ENCODE measurements around the gene HPCAL1.

The HPCAL1 gene

DNA sequence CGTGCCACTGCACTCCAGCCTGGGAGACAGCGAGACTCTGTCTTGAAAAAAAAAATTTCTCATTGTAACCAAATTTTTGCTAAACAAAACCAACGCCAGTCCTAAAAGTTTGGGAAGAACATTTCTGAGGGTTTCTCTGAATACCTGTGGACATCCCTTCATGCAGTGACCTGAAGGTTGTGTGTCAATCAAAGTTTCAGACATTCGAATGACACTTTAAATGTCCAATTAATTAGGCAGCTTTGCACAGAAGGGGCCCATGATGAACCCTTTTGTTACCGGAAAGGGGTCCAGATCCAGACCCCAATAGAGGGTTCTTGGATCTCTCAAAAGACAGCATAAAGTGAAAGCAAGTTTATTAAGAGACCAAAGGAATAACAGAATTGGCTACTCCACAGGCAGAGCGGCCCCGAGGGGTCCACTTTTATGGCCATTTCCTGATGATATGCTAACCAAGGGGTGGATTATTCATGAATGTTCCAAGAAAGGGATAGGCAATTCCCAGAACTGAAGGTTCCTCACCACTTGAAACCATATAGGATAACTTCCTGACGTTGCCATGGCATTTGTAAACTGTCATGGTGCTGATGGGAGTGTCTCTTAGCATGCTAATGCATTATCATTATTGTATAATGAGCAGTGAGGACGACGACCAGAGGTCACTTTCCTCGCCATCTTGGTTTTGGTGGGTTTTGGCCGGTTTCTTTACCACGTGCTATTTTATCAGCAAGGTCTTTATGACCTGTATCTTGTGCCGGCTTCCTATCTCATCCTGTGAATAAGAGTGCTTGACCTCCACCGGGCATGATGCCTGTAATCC lies 27.5 kb upstream of the HPCAL1 start:
- H3K9me3 ChIP-seq = no peaks in the 10 kb centered on the region
- no peak for DNase-seq (ENCODE audit: low spot score in 2 of 2)
- no peaks in the 10 kb centered on the region for H3K27me3 ChIP-seq (ENCODE audit: low read depth)
- H3K36me3 ChIP-seq (replicated peaks) = no peaks in the 10 kb centered on the region
- H3K4me1 ChIP-seq = no peaks in the 10 kb centered on the region
- H3K4me3 ChIP-seq = no peak overlapping the region
- in situ Hi-C loops (cut with MboI; ENCODE audit: low sequenced_read_pairs) = no loop called here

- Histone ChIP-seq H3K36me3 (replicated peaks) (no peaks in the 10 kb centered on the region), H3K27me3 (ENCODE audit: low read depth) (no peaks in the 10 kb centered on the region), H3K4me1 (no peaks in the 10 kb centered on the region), H3K9me3 (no peaks in the 10 kb centered on the region), H3K4me3 (no peak overlapping the region)
- DNase-seq (ENCODE audit: low spot score in 2 of 2) = no peak
- in situ Hi-C loops (cut with MboI; ENCODE audit: low sequenced_read_pairs) = no loop called here
These were observed 26.0 kb upstream of the HPCAL1 start for GRCh38 chr2:10276481-10277292.

GRCh38 chr2:10277293-10278028 lies 25.2 kb upstream of the HPCAL1 start:
- Histone ChIP-seq H3K36me3 (replicated peaks) (no peaks in the 10 kb centered on the region), H3K4me3 (no peak overlapping the region), H3K27me3 (ENCODE audit: low read depth) (no peaks in the 10 kb centered on the region), H3K9me3 (no peaks in the 10 kb centered on the region), H3K4me1 (no peaks in the 10 kb centered on the region)
- in situ Hi-C loops (cut with MboI; ENCODE audit: low sequenced_read_pairs) = no loop called here
- no peak for DNase-seq (ENCODE audit: low spot score in 2 of 2)

DNA sequence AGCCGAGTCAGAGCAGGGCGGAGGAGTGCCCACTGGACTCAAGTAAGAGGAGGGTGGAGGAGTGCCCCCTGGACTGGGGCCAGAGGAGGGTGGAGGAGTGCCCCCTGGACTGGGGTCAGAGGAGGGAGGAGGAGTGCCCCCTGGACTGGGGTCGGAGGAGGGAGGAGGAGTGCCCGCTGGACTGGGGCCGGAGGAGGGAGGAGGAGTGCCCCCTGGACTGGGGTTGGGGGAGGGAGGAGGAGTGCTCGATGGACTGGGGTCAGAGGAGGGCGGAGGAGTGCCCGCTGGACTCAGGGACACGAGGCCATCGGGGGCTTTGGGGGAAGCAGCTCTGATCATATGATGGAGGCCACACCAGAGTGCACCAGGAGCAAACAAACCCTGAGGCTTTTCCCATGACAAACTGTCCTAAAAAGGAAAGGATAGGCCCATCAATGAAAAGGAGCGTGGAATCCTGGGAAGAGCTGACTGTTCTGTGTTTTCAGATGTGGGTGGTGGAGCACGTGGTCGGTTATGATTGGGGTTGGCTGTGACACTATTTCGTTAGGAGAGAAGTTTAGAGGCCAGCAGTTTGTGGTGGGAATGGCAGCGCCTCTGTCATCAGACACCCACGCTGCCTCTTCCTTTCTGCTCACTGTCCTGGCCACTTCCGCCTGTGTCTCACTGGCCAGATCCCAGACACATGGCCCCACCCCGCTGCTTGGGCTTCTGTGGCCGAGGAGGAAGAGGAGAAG lies 24.5 kb upstream of the HPCAL1 start:
- in situ Hi-C loops (cut with MboI; ENCODE audit: low sequenced_read_pairs) = no loop called here

DNA sequence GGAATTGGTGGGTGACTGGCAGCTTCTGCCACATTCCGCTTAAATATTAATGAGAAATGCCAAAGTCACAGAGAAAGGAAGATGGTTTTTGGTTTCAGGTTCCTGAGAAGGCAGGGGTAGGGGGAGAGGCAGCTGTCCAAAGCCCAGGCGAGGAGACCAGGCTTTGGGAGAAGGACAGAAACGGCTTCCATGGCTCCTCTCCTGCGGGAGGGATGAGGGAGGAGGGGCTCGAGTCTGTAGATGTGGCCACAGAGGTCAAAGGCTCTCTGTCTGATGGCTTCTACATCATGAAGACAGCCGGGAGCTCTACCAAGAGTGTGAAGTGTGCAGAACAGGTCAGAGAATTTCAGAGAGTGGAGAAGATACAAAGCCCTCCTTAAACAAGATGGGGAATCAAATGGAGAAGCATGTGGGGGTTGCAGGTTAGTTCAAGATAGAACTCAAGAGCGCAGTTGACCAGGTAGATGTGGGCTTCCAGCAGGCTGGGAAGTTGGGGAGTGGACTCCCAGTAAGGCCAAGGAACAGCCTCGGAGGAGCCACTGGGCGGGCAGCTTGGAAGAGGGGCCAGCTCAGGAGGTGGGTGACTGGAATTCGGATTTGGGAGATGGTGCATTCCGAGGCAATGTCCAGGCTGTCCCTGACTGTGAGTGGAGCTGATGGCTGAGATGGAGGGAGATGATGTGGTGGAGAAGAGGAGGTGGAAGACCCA lies 23.8 kb upstream of the HPCAL1 start:
- in situ Hi-C loops (cut with MboI; ENCODE audit: low sequenced_read_pairs) = no loop called here
- no peaks in the 10 kb centered on the region for H3K4me1 ChIP-seq

More for the DNA sequence above, 24.5 kb upstream of the HPCAL1 start:
- Histone ChIP-seq H3K4me1 (no peaks in the 10 kb centered on the region), H3K27me3 (ENCODE audit: low read depth) (no peaks in the 10 kb centered on the region), H3K4me3 (no peak overlapping the region), H3K36me3 (replicated peaks) (no peaks in the 10 kb centered on the region), H3K9me3 (no peaks in the 10 kb centered on the region)
- no peak for DNase-seq (ENCODE audit: low spot score in 2 of 2)

DNA sequence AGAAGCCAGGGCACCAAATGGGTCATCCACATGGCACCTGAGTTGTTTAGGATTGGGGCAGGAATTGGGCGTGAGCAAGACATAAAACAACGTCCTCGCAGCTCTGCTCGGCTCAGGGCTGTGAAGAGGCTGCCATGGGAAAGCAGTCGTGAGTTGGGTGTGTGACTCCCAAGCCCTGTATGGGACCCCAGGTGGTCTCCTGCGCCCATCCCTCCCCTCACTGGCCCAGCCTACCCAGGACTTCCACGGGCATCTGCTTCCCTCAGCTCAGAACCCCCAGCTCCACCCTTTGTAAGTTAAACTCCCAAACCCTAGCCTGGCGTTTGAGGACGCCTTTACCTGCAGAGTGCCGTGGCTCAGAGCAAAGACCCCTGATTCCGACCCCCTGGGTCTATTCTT lies 23.2 kb upstream of the HPCAL1 start:
- H3K9me3 ChIP-seq = no peaks in the 10 kb centered on the region
- no peaks in the 10 kb centered on the region for H3K27me3 ChIP-seq (ENCODE audit: low read depth)
- in situ Hi-C loops (cut with MboI; ENCODE audit: low sequenced_read_pairs) = no loop called here
- DNase-seq (ENCODE audit: low spot score in 2 of 2) = no peak
- H3K4me1 ChIP-seq = no peaks in the 10 kb centered on the region
- no peak overlapping the region for H3K4me3 ChIP-seq
- no peaks in the 10 kb centered on the region for H3K36me3 ChIP-seq (replicated peaks)

More for the DNA sequence above, 23.8 kb upstream of the HPCAL1 start:
- H3K9me3 ChIP-seq = no peaks in the 10 kb centered on the region
- H3K4me3 ChIP-seq = no peak overlapping the region
- no peak for DNase-seq (ENCODE audit: low spot score in 2 of 2)
- no peaks in the 10 kb centered on the region for H3K27me3 ChIP-seq (ENCODE audit: low read depth)
- H3K36me3 ChIP-seq (replicated peaks) = no peaks in the 10 kb centered on the region

GRCh38 chr2:10279946-10280463 lies 22.7 kb upstream of the HPCAL1 start:
- Histone ChIP-seq H3K36me3 (replicated peaks) (no peaks in the 10 kb centered on the region), H3K27me3 (ENCODE audit: low read depth) (no peaks in the 10 kb centered on the region), H3K9me3 (no peaks in the 10 kb centered on the region), H3K4me3 (no peak overlapping the region), H3K4me1 (no peaks in the 10 kb centered on the region)
- in situ Hi-C loops (cut with MboI; ENCODE audit: low sequenced_read_pairs) = no loop called here
- DNase-seq (ENCODE audit: low spot score in 2 of 2) = no peak

- Histone ChIP-seq H3K4me1 (no peaks in the 10 kb centered on the region), H3K9me3 (no peaks in the 10 kb centered on the region), H3K4me3 (no peak overlapping the region), H3K36me3 (replicated peaks) (no peaks in the 10 kb centered on the region), H3K27me3 (ENCODE audit: low read depth) (no peaks in the 10 kb centered on the region)
- in situ Hi-C loops (cut with MboI; ENCODE audit: low sequenced_read_pairs) = no loop called here
- no peak for DNase-seq (ENCODE audit: low spot score in 2 of 2)
These were observed 20.8 kb upstream of the HPCAL1 start for GRCh38 chr2:10281891-10282290.

DNA sequence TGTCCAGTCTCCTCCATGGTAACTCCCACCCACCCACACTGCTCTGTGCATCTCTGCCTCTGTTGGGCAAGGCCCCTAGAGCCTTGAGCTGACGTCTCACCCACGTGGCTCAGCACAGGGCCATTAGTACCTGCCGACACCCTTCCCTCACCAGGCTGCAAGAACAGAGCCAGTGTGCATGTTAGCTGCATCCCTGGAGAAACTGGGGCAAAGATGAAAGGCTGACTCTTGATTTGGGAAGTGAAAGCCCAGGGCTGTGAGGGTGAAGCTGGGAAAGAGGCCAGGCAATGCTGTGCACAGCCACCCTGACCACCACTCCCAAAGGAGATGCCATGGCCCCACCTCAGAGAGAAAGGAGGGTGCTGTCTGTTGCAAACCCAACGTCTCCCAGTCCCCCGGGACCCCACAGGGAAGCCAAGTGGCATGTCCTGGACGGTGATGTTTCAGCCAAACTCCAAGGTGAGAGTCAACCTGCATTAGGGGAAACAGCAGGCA lies 20.0 kb upstream of the HPCAL1 start:
- in situ Hi-C loops (cut with MboI; ENCODE audit: low sequenced_read_pairs) = no loop called here
- Histone ChIP-seq H3K27me3 (ENCODE audit: low read depth) (no peaks in the 10 kb centered on the region), H3K4me1 (no peaks in the 10 kb centered on the region), H3K9me3 (no peaks in the 10 kb centered on the region), H3K36me3 (replicated peaks) (no peaks in the 10 kb centered on the region), H3K4me3 (no peak overlapping the region)
- no peak for DNase-seq (ENCODE audit: low spot score in 2 of 2)

GRCh38 chr2:10283106-10284062 lies 19.3 kb upstream of the HPCAL1 start:
- Histone ChIP-seq H3K9me3 (no peaks in the 10 kb centered on the region), H3K4me3 (no peak overlapping the region), H3K4me1 (no peaks in the 10 kb centered on the region), H3K27me3 (ENCODE audit: low read depth) (no peaks in the 10 kb centered on the region), H3K36me3 (replicated peaks) (no peaks in the 10 kb centered on the region)
- in situ Hi-C loops (cut with MboI; ENCODE audit: low sequenced_read_pairs) = no loop called here
- no peak for DNase-seq (ENCODE audit: low spot score in 2 of 2)

GRCh38 chr2:10284108-10284870 lies 18.4 kb upstream of the HPCAL1 start:
- Histone ChIP-seq H3K9me3 (no peaks in the 10 kb centered on the region), H3K36me3 (replicated peaks) (no peaks in the 10 kb centered on the region), H3K4me3 (no peak overlapping the region), H3K27me3 (ENCODE audit: low read depth) (no peaks in the 10 kb centered on the region), H3K4me1 (no peaks in the 10 kb centered on the region)
- no peak for DNase-seq (ENCODE audit: low spot score in 2 of 2)
- in situ Hi-C loops (cut with MboI; ENCODE audit: low sequenced_read_pairs) = no loop called here
